ENCODE results near the gene IL17C.
"Not testable (repeated sequence)": the region's sequence is repeated elsewhere in the genome, so short reads cannot be mapped to it uniquely, and the experiment has no call there.

IL17C gene

DNA sequence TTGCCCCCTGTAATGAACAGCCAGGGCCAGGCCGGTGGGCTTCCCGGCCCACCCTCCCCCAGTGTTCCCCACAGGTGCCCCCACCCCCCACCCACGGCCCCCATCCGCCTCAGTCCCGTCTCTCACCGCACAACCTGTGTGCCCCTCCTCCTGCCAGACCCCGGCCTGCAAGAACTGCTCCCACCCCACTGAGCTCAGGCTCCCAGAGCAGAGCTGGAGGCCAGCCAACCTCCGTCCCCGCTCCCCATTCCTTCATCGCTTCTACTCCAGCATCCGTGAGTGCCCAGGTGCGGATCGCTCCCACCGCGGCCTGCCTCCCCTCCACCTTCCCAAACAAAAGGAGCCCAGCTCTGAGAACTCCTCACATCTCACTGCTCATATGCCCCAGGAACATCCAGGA, 20.3 kb downstream of the IL17C start:
- no peaks in the 10 kb centered on the region for H3K9me3 Mint-ChIP-seq
- H3K27ac Mint-ChIP-seq: no peak overlapping the region
- H3K36me3 Mint-ChIP-seq: peaks cover 35 to 44% of the 10 kb centered on the region in 2 donors
- H3K27me3 Mint-ChIP-seq: no peaks in the 10 kb centered on the region
- peaks cover 22 to 26% of the 10 kb centered on the region in 2 donors for H3K4me1 Mint-ChIP-seq
- no peak overlapping the region for H3K4me3 Mint-ChIP-seq
- ATAC-seq (replicated peaks) (no peak), DNase-seq (no peak)

DNA sequence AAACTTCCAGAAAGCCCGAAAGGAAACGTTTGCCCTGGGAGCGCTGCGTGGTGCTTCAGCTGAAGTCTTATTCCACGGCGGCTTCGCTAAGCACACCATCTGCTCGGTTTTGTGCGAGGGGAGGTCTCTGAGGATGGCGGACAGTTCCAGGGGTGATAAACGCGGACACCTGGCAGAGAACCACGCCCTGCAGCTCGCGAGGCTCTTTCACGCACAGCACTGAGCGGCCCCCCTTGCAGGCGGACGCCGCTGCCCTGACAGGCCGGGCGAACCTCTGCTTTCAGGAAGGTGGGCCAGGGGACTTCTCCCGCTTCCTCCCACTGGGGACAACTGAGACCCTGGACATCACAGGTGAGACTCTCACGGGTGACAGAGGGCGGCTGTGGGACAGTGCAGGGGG, 20.8 kb downstream of the IL17C start:
- DNase-seq (no peak), ATAC-seq (replicated peaks) (no peak)
- Mint-ChIP-seq H3K36me3 (peaks cover 30 to 41% of the 10 kb centered on the region in 2 donors), H3K27me3 (no peaks in the 10 kb centered on the region), H3K27ac (no peak overlapping the region), H3K4me3 (no peak overlapping the region), H3K9me3 (no peaks in the 10 kb centered on the region), H3K4me1 (peaks cover 24 to 29% of the 10 kb centered on the region in 2 donors)

DNA sequence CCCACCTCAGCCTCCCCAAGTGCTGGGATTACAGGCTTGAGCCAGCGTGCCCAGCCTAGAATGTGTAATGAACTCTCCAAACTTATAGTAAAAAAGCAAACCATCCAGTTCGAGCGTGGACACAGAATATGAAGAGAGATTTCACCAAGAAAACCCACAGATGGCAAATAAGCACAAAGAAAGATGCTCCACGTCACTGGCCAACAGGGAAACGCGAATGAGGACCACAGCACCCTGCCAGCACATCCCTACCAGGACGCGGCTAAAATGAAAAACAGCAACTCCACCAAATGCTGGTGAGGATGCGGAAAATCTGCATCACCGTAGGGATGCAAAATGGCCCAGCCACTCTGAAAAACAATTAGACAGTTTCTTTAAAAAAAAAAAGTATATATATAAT, 23.1 kb downstream of the IL17C start:
- Mint-ChIP-seq H3K36me3 (peaks cover 20 to 30% of the 10 kb centered on the region in 2 donors), H3K27ac (no peak overlapping the region), H3K4me1 (peaks cover 24 to 37% of the 10 kb centered on the region in 2 donors), H3K9me3 (no peaks in the 10 kb centered on the region), H3K27me3 (no peaks in the 10 kb centered on the region), H3K4me3 (peak overlapping the region; percentile 59 to 70)
- DNase-seq (no peak), ATAC-seq (replicated peaks) (no peak)

DNA sequence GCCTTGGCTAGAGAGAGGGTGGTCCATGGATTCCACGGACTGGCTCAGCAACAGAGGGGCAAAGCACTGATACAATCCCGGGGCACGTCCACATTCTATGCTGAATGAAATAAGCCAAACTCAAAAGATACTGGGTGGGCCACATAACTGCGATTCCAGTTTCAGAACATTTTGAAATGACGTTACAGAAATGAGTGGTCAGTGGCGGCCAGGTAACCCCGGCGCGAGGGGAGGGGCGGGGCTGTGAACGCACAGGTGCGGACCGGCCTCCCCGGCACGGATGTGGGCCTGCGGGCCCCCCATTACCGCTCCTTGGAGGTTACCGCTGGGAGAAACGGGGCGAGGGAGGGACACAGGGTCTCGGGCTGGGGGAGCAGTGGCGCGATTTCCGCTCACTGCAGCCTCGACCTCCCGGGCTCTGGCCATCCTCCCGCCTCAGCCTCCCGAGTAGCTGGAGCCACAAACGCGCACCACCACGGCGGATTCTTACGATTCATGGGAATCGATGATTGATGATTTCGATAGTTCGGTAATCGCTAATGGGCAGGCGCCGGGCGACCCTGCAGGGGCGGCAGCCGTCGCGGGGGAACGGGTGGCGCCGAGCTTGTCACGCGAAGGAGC, 24.0 kb downstream of the IL17C start:
- H3K27me3 Mint-ChIP-seq: no peaks in the 10 kb centered on the region
- peaks cover 25% of the 10 kb centered on the region in 2 donors for H3K36me3 Mint-ChIP-seq
- peaks cover 24 to 41% of the 10 kb centered on the region in 2 donors for H3K4me1 Mint-ChIP-seq
- DNase-seq: no peak
- H3K4me3 Mint-ChIP-seq: peak overlapping the region; percentile 96 to 99
- H3K9me3 Mint-ChIP-seq: no peaks in the 10 kb centered on the region
- H3K27ac Mint-ChIP-seq: peak overlapping the region; percentile 94
- peak; percentile 3 to 5 for ATAC-seq (replicated peaks)

DNA sequence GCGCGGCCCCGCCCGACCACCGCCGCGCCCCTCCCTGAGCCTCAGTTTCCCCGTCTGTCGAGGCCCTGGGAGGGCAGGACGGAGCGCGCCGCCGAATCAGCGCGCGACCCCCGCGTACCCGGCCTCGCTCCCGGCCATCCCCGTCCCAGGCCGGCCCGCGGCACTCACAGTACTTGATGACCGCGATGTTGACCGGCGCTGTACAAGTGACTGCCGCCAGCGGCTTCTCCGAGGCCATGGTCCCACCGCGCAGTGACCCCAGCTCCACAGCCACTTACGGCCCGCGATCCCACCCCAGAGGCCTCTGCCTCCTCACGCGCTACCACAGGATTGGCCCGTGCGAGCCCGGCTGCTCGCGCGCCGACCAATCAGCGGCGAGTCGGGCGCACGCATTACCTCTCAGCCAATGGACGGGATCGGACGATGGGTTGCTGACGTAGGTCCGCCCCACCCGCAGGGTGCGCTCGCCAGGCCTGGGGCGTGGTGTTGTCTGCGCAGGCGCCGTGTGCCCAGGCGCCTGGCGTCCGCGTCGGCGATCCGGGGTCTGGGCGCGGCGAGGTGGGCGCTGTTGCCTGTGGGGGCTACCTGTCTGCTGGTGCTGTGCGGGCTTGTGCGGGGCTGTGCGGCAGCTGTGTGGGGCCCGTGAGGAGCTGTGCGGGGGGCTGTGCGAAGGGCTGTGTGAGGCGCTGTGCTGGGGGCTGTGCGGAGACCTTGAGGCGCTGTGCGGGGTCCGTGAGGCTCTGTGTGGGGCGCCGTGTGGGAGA, 24.7 kb downstream of the IL17C start, which contains the start of gene MVD:
MVD (minus strand) TSS at position 249 of the 764 bp plus-strand sequence; CDS start at position 238, 11 bp downstream.
- no peaks in the 10 kb centered on the region for H3K9me3 Mint-ChIP-seq
- no peaks in the 10 kb centered on the region for H3K27me3 Mint-ChIP-seq
- peak; percentile 98 to 99 for ATAC-seq (replicated peaks)
- peaks cover 24 to 44% of the 10 kb centered on the region in 2 donors for H3K4me1 Mint-ChIP-seq
- H3K27ac Mint-ChIP-seq: peak within 1 kb of the TSS; percentile 99
- H3K36me3 Mint-ChIP-seq: peaks cover 29% of the 10 kb centered on the region in 2 donors
- H3K4me3 Mint-ChIP-seq: peak within 1 kb of the TSS; percentile 96 to 99
- peak; percentile 97 for DNase-seq

DNA sequence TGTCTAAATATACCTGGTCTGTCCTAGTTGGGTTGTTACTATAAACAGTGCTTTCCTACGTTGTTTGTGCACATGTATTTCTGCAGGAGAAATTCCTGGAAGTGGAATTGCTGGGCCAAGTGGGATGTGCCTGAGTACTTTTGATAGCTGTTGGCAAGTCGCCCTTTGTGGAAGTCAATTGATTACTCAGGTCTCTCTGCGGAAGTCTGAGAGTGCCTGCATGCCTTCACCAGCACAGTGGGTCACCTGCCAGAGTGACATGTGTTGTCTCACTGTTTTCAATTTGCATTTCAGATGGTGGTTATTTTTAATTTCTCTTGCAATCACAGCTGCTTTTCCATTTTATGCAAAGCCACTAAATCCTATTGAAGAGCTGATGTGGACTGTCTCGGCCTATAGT, 26.8 kb downstream of the IL17C start:
- H3K27ac Mint-ChIP-seq: no peak overlapping the region
- ATAC-seq (replicated peaks) (no peak), DNase-seq (no peak)
- H3K36me3 Mint-ChIP-seq: peaks cover 31 to 32% of the 10 kb centered on the region in 2 donors
- no peak overlapping the region for H3K4me3 Mint-ChIP-seq
- H3K9me3 Mint-ChIP-seq: no peaks in the 10 kb centered on the region
- peaks cover 17 to 36% of the 10 kb centered on the region in 2 donors for H3K4me1 Mint-ChIP-seq
- no peaks in the 10 kb centered on the region for H3K27me3 Mint-ChIP-seq

DNA sequence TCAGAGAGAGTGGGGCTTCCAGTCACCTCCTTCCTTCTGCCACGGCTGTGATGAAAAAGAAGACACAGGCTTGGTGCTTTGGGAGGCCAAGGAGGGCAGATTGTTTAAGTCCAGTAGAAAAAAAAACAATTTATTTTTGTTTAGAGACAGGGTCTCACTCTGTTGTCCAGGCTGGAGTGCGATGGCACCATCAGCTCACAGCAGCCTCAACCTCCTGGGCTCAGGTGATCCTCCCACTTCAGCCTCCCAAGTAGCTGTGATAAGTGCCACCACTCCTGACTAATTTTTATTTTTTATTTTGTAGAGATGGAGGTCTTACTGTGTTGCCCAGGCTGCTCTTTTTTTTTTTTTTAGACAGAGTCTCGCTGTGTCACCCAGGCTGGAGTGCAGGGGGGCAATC, 27.2 kb downstream of the IL17C start:
- Mint-ChIP-seq H3K27ac (no peak overlapping the region), H3K4me3 (no peak overlapping the region), H3K4me1 (peaks cover 16 to 34% of the 10 kb centered on the region in 2 donors), H3K9me3 (no peaks in the 10 kb centered on the region), H3K36me3 (peaks cover 29 to 30% of the 10 kb centered on the region in 2 donors), H3K27me3 (no peaks in the 10 kb centered on the region)
- ATAC-seq (replicated peaks) (no peak), DNase-seq (no peak)

DNA sequence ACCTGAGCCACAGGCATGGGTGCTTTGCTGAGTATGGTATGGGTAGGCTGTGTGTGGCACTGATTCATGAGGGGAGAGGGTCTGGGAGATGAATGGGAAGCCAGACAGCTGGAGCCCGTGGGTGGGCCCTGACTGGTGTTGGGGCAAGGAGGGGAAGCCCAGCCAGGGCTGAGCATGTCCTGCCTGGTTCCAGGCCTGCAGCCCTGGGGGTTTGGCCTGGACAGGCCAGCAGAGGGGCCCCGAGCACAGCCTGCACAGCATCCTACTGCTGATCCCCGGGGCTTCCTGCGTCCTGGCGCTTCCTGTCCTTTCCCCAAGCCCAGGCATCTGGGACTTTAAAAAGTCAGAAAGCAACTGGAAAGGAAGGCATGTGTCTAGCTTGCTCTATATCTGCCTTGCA, 29.1 kb downstream of the IL17C start:
- peaks cover 20 to 26% of the 10 kb centered on the region in 2 donors for H3K36me3 Mint-ChIP-seq

DNA sequence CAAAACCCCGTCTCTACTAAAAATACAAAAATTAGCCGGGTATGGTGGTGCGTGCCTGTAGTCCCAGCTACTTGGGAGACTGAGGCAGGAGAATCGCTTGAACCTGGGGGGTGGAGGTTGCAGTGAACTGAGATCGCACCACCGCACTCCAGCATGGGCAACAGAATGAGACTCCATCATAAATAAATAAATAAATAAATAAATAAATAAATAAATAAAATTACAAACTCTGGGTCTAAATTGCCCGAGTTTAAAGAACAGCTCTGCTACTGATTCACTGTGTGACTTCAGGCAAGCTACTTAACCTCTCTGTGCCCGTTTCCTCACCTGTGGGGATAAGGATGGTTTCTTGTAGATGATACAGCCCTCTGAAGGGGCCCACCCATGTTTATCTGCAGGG, 31.1 kb downstream of the IL17C start:
- DNase-seq; H3K4me3 Mint-ChIP-seq; H3K9me3 Mint-ChIP-seq; H3K27me3 Mint-ChIP-seq; H3K27ac Mint-ChIP-seq; ATAC-seq (replicated peaks): not testable (repeated sequence)
- Mint-ChIP-seq H3K4me1 (peaks cover 6 to 13% of the 10 kb centered on the region in 2 donors), H3K36me3 (peaks cover 24 to 36% of the 10 kb centered on the region in 2 donors)

More for the DNA sequence above, 29.1 kb downstream of the IL17C start:
- ATAC-seq (replicated peaks) (no peak), DNase-seq (no peak)
- Mint-ChIP-seq H3K4me3 (no peak overlapping the region), H3K9me3 (no peaks in the 10 kb centered on the region), H3K27me3 (no peaks in the 10 kb centered on the region), H3K27ac (no peak overlapping the region), H3K4me1 (peaks cover 9 to 19% of the 10 kb centered on the region in 2 donors)

DNA sequence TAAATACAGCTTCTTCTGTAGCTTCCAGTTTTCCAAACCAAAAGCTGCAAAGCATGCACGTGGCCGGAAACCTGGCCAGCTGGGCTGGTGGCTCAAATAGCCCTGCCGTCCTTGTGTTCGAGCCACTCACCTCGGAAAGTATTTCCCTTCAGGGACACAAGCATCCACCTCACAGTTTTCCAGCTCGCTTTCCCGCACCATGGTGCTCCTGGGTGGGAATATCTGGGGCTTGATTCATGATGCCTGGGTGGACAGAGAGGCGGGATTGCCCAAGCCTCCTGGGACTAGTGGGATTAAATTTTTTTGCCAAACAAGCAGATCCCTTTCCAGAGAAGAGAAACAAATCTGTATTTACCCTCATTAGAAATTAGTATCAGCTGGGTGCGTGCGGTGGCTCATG, 31.6 kb downstream of the IL17C start:
- DNase-seq: no peak
- no peaks in the 10 kb centered on the region for H3K9me3 Mint-ChIP-seq
- ATAC-seq (replicated peaks): no peak
- H3K27ac Mint-ChIP-seq: no peak overlapping the region
- H3K36me3 Mint-ChIP-seq: peaks cover 26 to 38% of the 10 kb centered on the region in 2 donors
- H3K4me1 Mint-ChIP-seq: peaks cover 4 to 10% of the 10 kb centered on the region in 2 donors
- no peaks in the 10 kb centered on the region for H3K27me3 Mint-ChIP-seq
- H3K4me3 Mint-ChIP-seq: no peak overlapping the region

DNA sequence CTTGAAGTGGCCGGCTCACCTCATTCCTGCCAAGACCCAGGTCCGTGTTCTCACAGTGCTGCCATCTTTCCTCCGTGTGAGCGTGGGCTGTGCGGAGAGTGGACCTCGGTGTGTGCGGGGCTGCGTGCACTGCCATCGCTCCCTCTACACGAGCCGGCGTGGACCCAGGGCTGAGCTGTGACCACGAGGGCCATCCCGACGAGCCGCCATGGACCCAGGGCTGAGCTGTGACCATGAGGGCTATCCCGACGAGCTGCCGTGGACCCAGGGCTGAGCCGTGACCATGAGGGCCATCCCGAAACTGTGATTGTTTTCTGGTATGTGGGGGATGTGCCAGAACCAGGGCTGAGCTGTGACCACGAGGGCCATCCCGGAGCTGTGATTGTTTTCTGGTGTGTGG, 33.4 kb downstream of the IL17C start:
- Mint-ChIP-seq H3K36me3 (peaks cover 31 to 37% of the 10 kb centered on the region in 2 donors), H3K4me1 (peaks cover 2 to 7% of the 10 kb centered on the region in 2 donors), H3K9me3 (no peaks in the 10 kb centered on the region), H3K4me3 (no peak overlapping the region), H3K27ac (no peak overlapping the region), H3K27me3 (no peaks in the 10 kb centered on the region)
- DNase-seq (no peak), ATAC-seq (replicated peaks) (no peak)

DNA sequence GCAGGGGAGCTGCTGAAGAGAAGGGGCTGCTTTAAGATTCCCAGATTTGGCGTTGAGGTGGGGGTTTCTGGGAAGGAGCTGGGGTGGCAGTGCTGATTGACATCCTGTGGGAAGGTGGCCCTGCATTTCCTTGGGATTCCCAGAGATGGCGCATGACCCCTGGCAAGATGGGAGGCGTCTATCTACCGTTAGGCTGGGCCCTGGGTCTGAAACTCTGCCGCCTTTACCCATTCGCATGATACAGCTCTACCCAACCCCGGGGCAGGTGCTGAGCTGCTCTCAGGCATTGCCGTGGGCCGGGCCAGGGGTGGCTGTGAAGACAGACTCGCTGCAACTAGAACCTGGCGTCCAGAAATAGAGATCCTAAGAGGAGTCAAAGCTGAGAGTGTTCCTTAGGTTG, 34.4 kb downstream of the IL17C start:
- H3K4me1 Mint-ChIP-seq: no peaks in the 10 kb centered on the region
- H3K36me3 Mint-ChIP-seq: peaks cover 30 to 31% of the 10 kb centered on the region in 2 donors
- no peaks in the 10 kb centered on the region for H3K9me3 Mint-ChIP-seq
- H3K27me3 Mint-ChIP-seq: no peaks in the 10 kb centered on the region
- H3K27ac Mint-ChIP-seq: no peak overlapping the region
- no peak overlapping the region for H3K4me3 Mint-ChIP-seq
- DNase-seq (no peak), ATAC-seq (replicated peaks) (no peak)

DNA sequence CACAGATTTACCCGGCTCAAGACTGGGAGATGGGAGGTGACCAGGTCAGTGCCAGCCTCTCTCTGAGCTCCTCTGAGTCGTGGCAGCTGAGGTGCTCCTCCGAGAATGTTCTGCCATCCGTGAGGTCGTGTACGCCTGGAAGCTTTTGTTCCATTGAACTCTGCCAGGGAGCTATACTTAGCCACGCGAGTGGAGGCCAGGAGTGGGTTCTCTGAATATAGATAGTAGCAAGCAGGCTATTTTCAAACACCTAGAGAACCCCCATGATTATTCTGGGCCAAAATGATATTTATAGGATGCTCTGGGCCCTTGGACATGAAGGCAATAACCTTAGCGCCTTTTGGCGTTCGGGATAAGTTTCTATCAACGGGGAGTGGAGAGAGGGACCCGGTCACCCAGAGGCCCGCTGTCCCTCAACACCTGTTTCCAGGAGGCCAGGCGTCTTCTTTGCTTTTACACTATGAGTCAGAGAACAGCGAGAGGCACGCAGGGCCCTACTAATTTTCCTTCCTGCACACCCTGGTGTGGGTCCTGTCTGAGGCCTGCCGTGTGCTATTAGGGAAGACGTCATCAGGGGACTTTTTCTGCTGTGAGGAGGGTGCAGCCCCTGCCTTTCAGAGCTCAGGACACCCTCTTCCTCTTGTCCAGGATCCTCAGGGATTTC, 35.5 kb downstream of the IL17C start:
- no peaks in the 10 kb centered on the region for H3K4me1 Mint-ChIP-seq
- no peaks in the 10 kb centered on the region for H3K27me3 Mint-ChIP-seq
- peak in 1 of 2 donors; percentile 41 for ATAC-seq (replicated peaks)
- no peaks in the 10 kb centered on the region for H3K9me3 Mint-ChIP-seq
- DNase-seq: no peak
- peaks cover 22 to 26% of the 10 kb centered on the region in 2 donors for H3K36me3 Mint-ChIP-seq
- H3K27ac Mint-ChIP-seq: peak overlapping the region; percentile 17
- H3K4me3 Mint-ChIP-seq: no peak overlapping the region

DNA sequence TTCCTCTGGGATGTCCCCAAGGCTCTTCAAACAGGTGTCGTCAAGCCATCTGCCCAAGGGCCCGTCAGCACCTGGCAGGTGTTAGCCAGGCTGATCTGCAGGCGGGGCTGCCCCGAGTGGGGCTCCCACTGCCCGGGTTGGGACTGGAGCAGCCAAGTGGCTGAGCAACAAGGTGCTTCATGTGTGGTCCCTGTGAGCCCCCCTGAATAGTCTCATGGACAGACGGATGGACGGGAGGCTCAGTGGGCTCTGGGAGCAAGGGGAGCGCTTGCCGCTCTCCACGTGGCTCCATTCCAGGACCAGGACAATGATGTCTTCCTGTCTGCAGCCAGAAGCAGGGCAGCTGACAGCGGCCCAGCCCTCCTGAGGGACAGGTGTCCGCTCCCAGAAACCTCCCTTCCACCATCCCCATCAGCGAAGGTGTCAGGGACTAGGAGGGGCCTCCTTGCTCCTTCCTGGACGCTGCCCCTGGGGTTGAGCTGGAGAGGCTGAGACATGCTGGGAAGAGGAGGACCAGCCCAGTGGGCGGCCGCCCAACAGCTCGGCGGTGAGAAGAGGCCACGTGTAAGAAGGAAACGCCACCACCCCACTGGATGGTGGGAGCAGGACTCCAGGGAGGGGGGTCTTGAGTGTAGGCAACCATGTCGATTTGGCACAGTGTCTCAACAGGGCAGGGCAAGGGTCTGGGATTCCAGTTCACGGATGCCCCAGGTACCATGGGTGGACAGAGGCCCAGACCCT, 38.3 kb downstream of the IL17C start:
- Mint-ChIP-seq H3K9me3 (no peaks in the 10 kb centered on the region), H3K4me3 (no peak overlapping the region), H3K36me3 (peaks cover 19 to 25% of the 10 kb centered on the region in 2 donors), H3K4me1 (peaks cover 10 to 15% of the 10 kb centered on the region in 2 donors), H3K27ac (no peak overlapping the region), H3K27me3 (no peaks in the 10 kb centered on the region)
- ATAC-seq (replicated peaks) (no peak), DNase-seq (no peak)
